HCT116 (cell line): ENCODE data around the gene JAGN1. TPM values are rescaled to one million over a fixed set of nuclear protein-coding genes. Genes with fewer than 3 reads are reported as not detected.

Source experiments
- ATAC-seq: fragments of 200-7000 bp; cut with Tn5 transposase; 2 replicates; pipeline ENCODE4 v1.9.1; 2020; ENCODE audit warnings: mild to moderate bottlenecking, moderate library complexity
- BruUV-seq: library from RNA; stranded (reverse); fragments of 400-500 nt; replicated peaks from 2 replicates; lab custom pipeline; 2021; lab: Mats Ljungman, UMichigan
- CTCF ChIA-PET: fragments of 300-600 bp; sonication (Branson Sonifier 250); formaldehyde crosslinking; loops from one replicate; lab custom pipeline; 2021; ENCODE audit warnings: antibody characterized with exemption; lab: Charles Lee
- POLR2A ChIA-PET: fragments of 300-600, 350-600 bp; sonication (Branson Sonifier 250); formaldehyde crosslinking; loops from one replicate; lab custom pipeline; 2021; ENCODE audit warnings: antibody characterized with exemption; lab: Charles Lee
- RAD21 ChIA-PET, 2 experiments: fragments of 300-600 bp; sonication (Branson Sonifier 250); formaldehyde crosslinking; loops; one replicate each; lab custom pipeline; 2023; ENCODE audit warnings: low total read pairs in 2 of 2; ENCODE audit not compliant: uncharacterized antibody in 2 of 2, unreplicated experiment in 2 of 2, low non-redundant PET in 1 of 2; lab: Charles Lee
- DNase-seq: peaks from one replicate; pipeline ENCODE4 v3.0.0-alpha.2; 2010; ENCODE audit warnings: low read depth, low spot score
- H2AFZ ChIP-seq: fragments of 200-600 bp; shearing (Covaris generic), sonication (generic); 2 replicates; pipeline ENCODE4 v1.6.1; 2017; ENCODE audit warnings: low read depth, mixed run types, mixed read lengths, antibody characterized with exemption, low read length; ENCODE audit not compliant: poor library complexity, severe bottlenecking
- H3K27ac ChIP-seq: 2 replicates; pipeline ENCODE4 v1.5.1; 2012; ENCODE audit warnings: low read depth, low read length
- H3K27me3 ChIP-seq: fragments of 200-600 bp; sonication (generic); 2 replicates; pipeline ENCODE4 v1.6.1; 2016; ENCODE audit warnings: mixed run types, low read length, mixed read lengths; ENCODE audit not compliant: insufficient read depth
- H3K36me3 ChIP-seq, 2 experiments: fragments of 200-500 bp in 1 of 2; fragments of 200-600 bp in 1 of 2; sonication (Bioruptor generic) in 1 of 2; sonication (generic) in 1 of 2; 2 replicates each; pipeline versions ENCODE4 v1.5.1 to v1.6.1; 2014 to 2016; ENCODE audit warnings: low read length in 2 of 2, inconsistent platforms in 1 of 2, mixed read lengths in 1 of 2, mixed run types in 1 of 2; ENCODE audit not compliant: insufficient read depth in 2 of 2, control insufficient read depth in 1 of 2
- H3K4me1 ChIP-seq, 2 experiments: fragments of 200-600 bp in 1 of 2; sonication (generic) in 1 of 2; 2 replicates each; pipeline versions ENCODE4 v1.5.1 to v1.6.1; 2012 to 2017; ENCODE audit warnings: low read length in 2 of 2, inconsistent platforms in 1 of 2, mild to moderate bottlenecking in 1 of 2, mixed read lengths in 1 of 2, mixed run types in 1 of 2, moderate library complexity in 1 of 2; ENCODE audit not compliant: insufficient read depth in 2 of 2, control insufficient read depth in 1 of 2
- H3K4me2 ChIP-seq: fragments of 200-600 bp; sonication (generic); 2 replicates; pipeline ENCODE4 v1.6.1; 2017; ENCODE audit warnings: mixed run types, low read length, mixed read lengths
- H3K4me3 ChIP-seq, 2 experiments: fragments of 200-600 bp in 1 of 2; sonication (generic) in 1 of 2; replicated peaks in 1 of 2; 2 replicates each; pipeline ENCODE4 v1.5.1; 2011 to 2016; ENCODE audit warnings: low read length in 2 of 2, control low read depth in 1 of 2, low read depth in 1 of 2, mild to moderate bottlenecking in 1 of 2, mixed read lengths in 1 of 2, mixed run types in 1 of 2
- H3K79me2 ChIP-seq: fragments of 200-600 bp; sonication (generic); 2 replicates; pipeline ENCODE4 v1.6.1; 2017; ENCODE audit warnings: mild to moderate bottlenecking, mixed run types, low read length, moderate library complexity, mixed read lengths; ENCODE audit not compliant: insufficient read depth
- H3K9ac ChIP-seq: fragments of 200-600 bp; sonication (generic); 2 replicates; pipeline ENCODE4 v1.6.1; 2016; ENCODE audit warnings: low read length, mixed read lengths
- H3K9me2 ChIP-seq: fragments of 200-600 bp; sonication (generic), shearing (Covaris generic); 2 replicates; pipeline ENCODE4 v1.6.1; 2017; ENCODE audit warnings: mixed run types, mild to moderate bottlenecking, moderate library complexity; ENCODE audit not compliant: insufficient read depth
- H3K9me3 ChIP-seq, 2 experiments: fragments of 200-500 bp in 1 of 2; fragments of 200-600 bp in 1 of 2; sonication (Bioruptor generic) in 1 of 2; sonication (generic) in 1 of 2; 2 replicates each; pipeline ENCODE4 v1.6.1; 2014 to 2017; ENCODE audit warnings: low read length in 2 of 2, mixed read lengths in 2 of 2, inconsistent platforms in 1 of 2, low read depth in 1 of 2, mild to moderate bottlenecking in 1 of 2, mixed run types in 1 of 2, moderate library complexity in 1 of 2; ENCODE audit not compliant: control insufficient read depth in 1 of 2, insufficient read depth in 1 of 2
- H4K20me1 ChIP-seq: fragments of 200-600 bp; sonication (generic), shearing (Covaris generic); 2 replicates; pipeline ENCODE4 v1.6.1; 2017; ENCODE audit warnings: mixed run types, mild to moderate bottlenecking, moderate library complexity; ENCODE audit not compliant: insufficient read depth
- CEBPB ChIP-seq: IDR thresholded peaks from 2 replicates; pipeline ENCODE4 v1.6.1; 2012; ENCODE audit warnings: low read depth
- CTCF ChIP-seq, 3 experiments: fragments of 200-600 bp in 1 of 3; sonication (generic) in 1 of 3; IDR thresholded peaks in 2 of 3; conservative IDR thresholded peaks in 1 of 3; 2 replicates each; pipeline ENCODE4 v1.5.1; 2012 to 2017; ENCODE audit warnings: low read depth in 2 of 3, low read length in 2 of 3, antibody characterized with exemption in 1 of 3, borderline replicate concordance in 1 of 3, control low read depth in 1 of 3, mild to moderate bottlenecking in 1 of 3, mixed read lengths in 1 of 3, mixed run types in 1 of 3, moderate library complexity in 1 of 3; ENCODE audit not compliant: insufficient read depth in 1 of 3
- EGR1 ChIP-seq: IDR thresholded peaks from 2 replicates; pipeline ENCODE4 v1.6.1; 2012; ENCODE audit warnings: low read depth
- ELF1 ChIP-seq: IDR thresholded peaks from 2 replicates; pipeline ENCODE4 v1.6.1; 2012; ENCODE audit warnings: low read depth, borderline replicate concordance
- EZH2phosphoT487 ChIP-seq: fragments of 200-600 bp; IDR thresholded peaks from 2 replicates; pipeline ENCODE4 v1.6.1; 2018; ENCODE audit warnings: antibody characterized with exemption, borderline replicate concordance
- POLR2AphosphoS5 ChIP-seq: IDR thresholded peaks from 2 replicates; pipeline ENCODE4 v1.6.1; 2011; ENCODE audit warnings: mild to moderate bottlenecking, low read depth, low read length, moderate library complexity
- ZBTB33 ChIP-seq: IDR thresholded peaks from 2 replicates; pipeline ENCODE4 v1.6.1; 2011; ENCODE audit warnings: mild to moderate bottlenecking, low read length, moderate library complexity; ENCODE audit not compliant: insufficient replicate concordance; ENCODE audit errors: extremely low read depth
- intact Hi-C: fragments of 100-400 bp; cut with micrococcal nuclease; formaldehyde crosslinking; loops from 2 replicates; pipeline ENCODE4 v1.10.0; 2022
- total RNA-seq: library from RNA; stranded (reverse); gene quantifications from one replicate; pipeline ENCODE4 v1.2.1, GENCODE V29; 2021; ENCODE audit not compliant: unreplicated experiment

The JAGN1 gene
- total RNA-seq, 1 experiment from 2014 or later = 33.4 TPM

GRCh38 chr3:9903238-9903624 lies 12.8 kb downstream of the JAGN1 start:
- Histone ChIP-seq H3K4me3 (peak overlapping the region; percentile 67 to 73), H2AFZ (no peak overlapping the region), H3K4me1 (peaks cover 11 to 24% of the 10 kb centered on the region in 2 experiments; a peak in 3 of 4 replicates), H3K27me3 (no peaks in the 10 kb centered on the region), H3K27ac (peak overlapping the region; percentile 71), H4K20me1 (no peaks in the 10 kb centered on the region), H3K9me3 (no peaks in the 10 kb centered on the region), H3K4me2 (peak overlapping the region; percentile 93), H3K9ac (peak overlapping the region; percentile 65), H3K9me2 (no peaks in the 10 kb centered on the region), H3K79me2 (no peaks in the 10 kb centered on the region), H3K36me3 (peaks cover 0 to 3% of the 10 kb centered on the region in 2 experiments; a peak in 1 of 4 replicates)
- POLR2A ChIA-PET = interaction anchor here (0.9 to 2.0 kb wide), 6 partner anchors 12 to 59 kb away, joined by 3 to 6 read pairs (median 4); partner anchors contain the start of genes IL17RC, JAGN1 and RPUSD3
- TF ChIP-seq ZBTB33 (no peak), POLR2AphosphoS5 (no peak), CTCF (IDR thresholded peaks at IDR 0.05 in 2 of 3, conservative IDR thresholded peaks at IDR 0.05 in 1 of 3; ENCODE audit: borderline replicate concordance in 1 of 3, insufficient read depth in 1 of 3, low read depth in 2 of 3, low read length in 2 of 3) (no peak), EGR1 (peak; percentile 34; the same call in 1 of the 2 replicates), CEBPB (no peak), EZH2phosphoT487 (no peak), ELF1 (no peak)
- DNase-seq (no peak), ATAC-seq (peak; percentile 38)
- CTCF ChIA-PET = interaction anchor here (0.8 to 2.1 kb wide), 2 partner anchors 43 to 54 kb away, joined by 3 to 9 read pairs; no protein-coding TSS in a partner anchor
- no TSS peak for BruUV-seq
- intact Hi-C loops = no loop called here
- RAD21 ChIA-PET = interaction anchor here in 1 of 2 experiments (1.1 kb wide), 1 partner anchor 30 kb away, joined by 4 read pairs; the partner anchor contains the start of gene CRELD1
